Lung (tissue), 12 donors: ENCODE data around the gene PC. TPM values are rescaled to one million over a fixed set of nuclear protein-coding genes. Genes with fewer than 3 reads are reported as not detected.

ENCODE experiments used
- ATAC-seq: fragments of 200-7000 bp; cut with Tn5 transposase; one replicate; pipeline ENCODE4 v1.9.1; 2020; ENCODE audit warnings: moderate number of reproducible peaks; ENCODE audit not compliant: insufficient read depth, low FRiP score
- DNase-seq, 3 donors: peaks; one replicate each; pipeline ENCODE4 v3.0.0-alpha.2; 2013 to 2017
- H3K27ac ChIP-seq, 2 donors: one replicate each; pipeline ENCODE4 v1.5.1; 2013; ENCODE audit warnings: mild to moderate bottlenecking in 2 of 2, moderate library complexity in 2 of 2, control low read depth in 1 of 2, inconsistent platforms in 1 of 2, low read depth in 1 of 2, low read length in 1 of 2
- H3K27me3 ChIP-seq, 3 donors: one replicate each; pipeline ENCODE4 v1.5.1; 2013; ENCODE audit warnings: low read length in 2 of 3; ENCODE audit not compliant: control insufficient read depth in 3 of 3, insufficient read depth in 3 of 3
- H3K36me3 ChIP-seq, 4 donors: one replicate each; pipeline ENCODE4 v1.5.1; 2013; ENCODE audit warnings: low read length in 4 of 4, mild to moderate bottlenecking in 1 of 4, moderate library complexity in 1 of 4; ENCODE audit not compliant: control insufficient read depth in 4 of 4, insufficient read depth in 4 of 4
- H3K4me1 ChIP-seq, 5 donors: one replicate each; pipeline ENCODE4 v1.5.1; 2013; ENCODE audit warnings: low read length in 5 of 5, mild to moderate bottlenecking in 2 of 5, moderate library complexity in 1 of 5; ENCODE audit not compliant: control insufficient read depth in 5 of 5, insufficient read depth in 5 of 5
- H3K4me3 ChIP-seq: one replicate; pipeline ENCODE4 v1.5.1; 2013; ENCODE audit warnings: mild to moderate bottlenecking, control low read depth, moderate library complexity
- H3K9ac ChIP-seq, 2 donors: one replicate each; pipeline ENCODE4 v1.5.1; 2013; ENCODE audit warnings: low read length in 2 of 2, control low read depth in 1 of 2; ENCODE audit not compliant: insufficient read depth in 1 of 2
- H3K9me3 ChIP-seq, 4 donors: one replicate each; pipeline ENCODE4 v1.5.1; 2013; ENCODE audit warnings: low read length in 3 of 4, mild to moderate bottlenecking in 1 of 4, moderate library complexity in 1 of 4; ENCODE audit not compliant: control insufficient read depth in 4 of 4, insufficient read depth in 3 of 4
- CTCF ChIP-seq: IDR thresholded peaks from 2 replicates; pipeline ENCODE4 v1.5.1; 2012; ENCODE audit warnings: mild to moderate bottlenecking; ENCODE audit errors: control extremely low read depth, extremely low read depth
- WGBS, 2 donors: extraction: QIAGEN DNeasy Blood & Tissue Kit; methylation state at CpG; one replicate each; pipeline ENCODE4 v1.1.7; 2013; 5-methylcytosine and 5-hydroxymethylcytosine counted together
- polyA plus RNA-seq, 2 donors: library from polyadenylated mRNA; stranded (reverse); fragments of 200-250 nt; gene quantifications; one replicate each; pipeline ENCODE4 v1.2.1, GENCODE V29; 2013
- total RNA-seq, 2 donors: library from RNA; depleted of rRNA in 1 of 2; stranded (reverse); fragments of >200 nt in 1 of 2; gene quantifications; one replicate each; pipeline ENCODE4 v1.2.1, GENCODE V29; 2014 to 2021
- donor health status: control.
- donor health status: control.
- donor health status: Bipolar disorder and iron deficiency.
- donor health status: healthy.
- donor health status: DM: yes; HTN: yes; CAD: no.

The PC gene
- total and polyA plus RNA-seq, 4 donors: 5.5 to 32.5 (median 12.0) TPM

- Histone ChIP-seq H3K4me3 (no peak overlapping the region), H3K27ac (no peak overlapping the region), H3K27me3 (peaks cover 0 to 3% (median 0%) of the 10 kb centered on the region in 3 donors), H3K36me3 (no peaks in the 10 kb centered on the region), H3K9ac (no peak overlapping the region), H3K9me3 (peaks cover 0 to 6% (median 0%) of the 10 kb centered on the region in 4 donors), H3K4me1 (peaks cover 0 to 5% (median 0%) of the 10 kb centered on the region in 5 donors)
- WGBS, 2 donors: 83 to 84% methylated on average over 8 of the region's 8 CpGs
- no peak for TF ChIP-seq CTCF
- ATAC-seq (no peak), DNase-seq (peak; percentile 19 to 58 (median 43))
These were observed 15.9 kb upstream of the PC start for GRCh38 chr11:66973956-66974580.

- H3K4me3 ChIP-seq: no peak overlapping the region
- H3K4me1 ChIP-seq: peaks cover 0 to 10% (median 0%) of the 10 kb centered on the region in 5 donors
- ATAC-seq: no peak
- TF ChIP-seq CTCF: no peak
- H3K27me3 ChIP-seq: peaks cover 0 to 3% (median 0%) of the 10 kb centered on the region in 3 donors
- peaks cover 0 to 2% (median 0%) of the 10 kb centered on the region in 4 donors for H3K9me3 ChIP-seq
- WGBS, 2 donors: 81 to 98% methylated on average over 2 of the region's 2 CpGs
- no peaks in the 10 kb centered on the region for H3K36me3 ChIP-seq
- H3K27ac ChIP-seq: peak overlapping the region in 1 of 2 donors; percentile 91
- H3K9ac ChIP-seq: no peak overlapping the region
- no peak for DNase-seq
These were observed 13.3 kb upstream of the PC start for GRCh38 chr11:66971488-66971887.

- Histone ChIP-seq H3K4me1 (peaks cover 0 to 10% (median 0%) of the 10 kb centered on the region in 5 donors), H3K36me3 (no peaks in the 10 kb centered on the region), H3K27ac (peak overlapping the region in 1 of 2 donors; percentile 91), H3K9me3 (peaks cover 0 to 2% (median 0%) of the 10 kb centered on the region in 4 donors), H3K9ac (no peak overlapping the region), H3K27me3 (peaks cover 0 to 3% (median 0%) of the 10 kb centered on the region in 3 donors), H3K4me3 (no peak overlapping the region)
- ATAC-seq: peak; percentile 90
- no peak for DNase-seq
- WGBS, 2 donors: 32 to 64% methylated on average over 5 of the region's 5 CpGs
- TF ChIP-seq CTCF: no peak
These were observed 12.7 kb upstream of the PC start for GRCh38 chr11:66970807-66971442.
